Rectal smooth muscle tissue (tissue), 1 donor: ENCODE data around the gene ZMAT3.

Experiments
- H3K27ac ChIP-seq: one replicate; pipeline ENCODE4 v1.7.0; 2013; ENCODE audit warnings: low read depth, low read length, inconsistent platforms
- H3K27me3 ChIP-seq: one replicate; pipeline ENCODE4 v1.7.0; 2013; ENCODE audit warnings: low read length; ENCODE audit not compliant: control insufficient read depth, insufficient read depth
- H3K36me3 ChIP-seq: one replicate; pipeline ENCODE4 v1.7.0; 2013; ENCODE audit warnings: low read length; ENCODE audit not compliant: control insufficient read depth, insufficient read depth
- H3K4me1 ChIP-seq: one replicate; pipeline ENCODE4 v1.7.0; 2013; ENCODE audit warnings: low read length; ENCODE audit not compliant: control insufficient read depth, insufficient read depth
- H3K4me3 ChIP-seq: one replicate; pipeline ENCODE4 v1.7.0; 2013; ENCODE audit warnings: low read length
- H3K9ac ChIP-seq: one replicate; pipeline ENCODE4 v1.7.0; 2013; ENCODE audit warnings: low read length

The ZMAT3 gene

GRCh38 chr3:179000659-179001058 lies 71.0 kb downstream of the ZMAT3 start:
- Histone ChIP-seq H3K27ac (no peak overlapping the region), H3K4me1 (no peaks in the 10 kb centered on the region), H3K9ac (no peak overlapping the region), H3K36me3 (peaks cover 3% of the 10 kb centered on the region), H3K4me3 (no peak overlapping the region), H3K27me3 (no peaks in the 10 kb centered on the region)

- Histone ChIP-seq H3K4me1 (no peaks in the 10 kb centered on the region), H3K4me3 (no peak overlapping the region), H3K9ac (no peak overlapping the region), H3K27me3 (no peaks in the 10 kb centered on the region), H3K27ac (no peak overlapping the region), H3K36me3 (peaks cover 3% of the 10 kb centered on the region)
These were observed 71.5 kb downstream of the ZMAT3 start for GRCh38 chr3:179000144-179000543.

GRCh38 chr3:178996399-178996798 lies 75.2 kb downstream of the ZMAT3 start:
- H3K4me3 ChIP-seq: no peak overlapping the region
- peaks cover 3% of the 10 kb centered on the region for H3K36me3 ChIP-seq
- H3K4me1 ChIP-seq: no peaks in the 10 kb centered on the region
- no peak overlapping the region for H3K27ac ChIP-seq
- no peaks in the 10 kb centered on the region for H3K27me3 ChIP-seq
- H3K9ac ChIP-seq: no peak overlapping the region

- no peaks in the 10 kb centered on the region for H3K4me1 ChIP-seq
- H3K9ac ChIP-seq: no peak overlapping the region
- H3K4me3 ChIP-seq: no peak overlapping the region
- no peaks in the 10 kb centered on the region for H3K27me3 ChIP-seq
- no peaks in the 10 kb centered on the region for H3K36me3 ChIP-seq
- no peak overlapping the region for H3K27ac ChIP-seq
These were observed 81.3 kb downstream of the ZMAT3 start for GRCh38 chr3:178990293-178990692.

GRCh38 chr3:178989821-178990220 lies 81.8 kb downstream of the ZMAT3 start:
- Histone ChIP-seq H3K4me3 (no peak overlapping the region), H3K4me1 (no peaks in the 10 kb centered on the region), H3K27ac (no peak overlapping the region), H3K36me3 (no peaks in the 10 kb centered on the region), H3K27me3 (no peaks in the 10 kb centered on the region), H3K9ac (no peak overlapping the region)

- Histone ChIP-seq H3K27me3 (no peaks in the 10 kb centered on the region), H3K9ac (no peak overlapping the region), H3K27ac (no peak overlapping the region), H3K36me3 (no peaks in the 10 kb centered on the region), H3K4me1 (no peaks in the 10 kb centered on the region), H3K4me3 (no peak overlapping the region)
These were observed 83.9 kb downstream of the ZMAT3 start for GRCh38 chr3:178987745-178988144.

GRCh38 chr3:178986456-178986855 lies 85.2 kb downstream of the ZMAT3 start:
- Histone ChIP-seq H3K4me3 (no peak overlapping the region), H3K9ac (no peak overlapping the region), H3K27ac (no peak overlapping the region), H3K36me3 (no peaks in the 10 kb centered on the region), H3K4me1 (no peaks in the 10 kb centered on the region), H3K27me3 (no peaks in the 10 kb centered on the region)

GRCh38 chr3:178982137-178982536 lies 89.5 kb downstream of the ZMAT3 start:
- Histone ChIP-seq H3K4me1 (no peaks in the 10 kb centered on the region), H3K4me3 (no peak overlapping the region), H3K27me3 (no peaks in the 10 kb centered on the region), H3K36me3 (no peaks in the 10 kb centered on the region), H3K9ac (no peak overlapping the region), H3K27ac (no peak overlapping the region)

GRCh38 chr3:178975320-178975719 lies 96.3 kb downstream of the ZMAT3 start:
- Histone ChIP-seq H3K4me1 (no peaks in the 10 kb centered on the region), H3K27me3 (no peaks in the 10 kb centered on the region), H3K27ac (no peak overlapping the region), H3K36me3 (no peaks in the 10 kb centered on the region), H3K9ac (no peak overlapping the region), H3K4me3 (no peak overlapping the region)

- Histone ChIP-seq H3K9ac (no peak overlapping the region), H3K4me3 (no peak overlapping the region), H3K4me1 (no peaks in the 10 kb centered on the region), H3K27me3 (no peaks in the 10 kb centered on the region), H3K36me3 (no peaks in the 10 kb centered on the region), H3K27ac (no peak overlapping the region)
These were observed 100.0 kb downstream of the ZMAT3 start for GRCh38 chr3:178971614-178972013.

- H3K9ac ChIP-seq: no peak overlapping the region
- no peak overlapping the region for H3K4me3 ChIP-seq
- no peak overlapping the region for H3K27ac ChIP-seq
- H3K27me3 ChIP-seq: no peaks in the 10 kb centered on the region
- H3K4me1 ChIP-seq: no peaks in the 10 kb centered on the region
- H3K36me3 ChIP-seq: no peaks in the 10 kb centered on the region
These were observed 102.5 kb downstream of the ZMAT3 start for GRCh38 chr3:178969004-178969700.
